GM21526 (cell line): ENCODE measurements around the gene IRF4.

ENCODE experiments used
- ATAC-seq: cut with Tn5 transposase; IDR thresholded peaks from one replicate; pipeline ENCODE4 v1.9.1; 2021; ENCODE audit warnings: moderate library complexity; ENCODE audit not compliant: unreplicated experiment, low FRiP score

IRF4 gene

GRCh38 chr6:453152-453551 is 61.6 kb downstream of the IRF4 start:
- ATAC-seq, result no peak

- no peak for ATAC-seq
These were observed 62.8 kb downstream of the IRF4 start for GRCh38 chr6:454148-454991.

- ATAC-seq, result no peak
These were observed 63.5 kb downstream of the IRF4 start for GRCh38 chr6:455006-455585.

GRCh38 chr6:455835-456234 is 64.3 kb downstream of the IRF4 start:
- no peak for ATAC-seq

GRCh38 chr6:456358-456867 is 64.9 kb downstream of the IRF4 start:
- ATAC-seq, result no peak

DNA sequence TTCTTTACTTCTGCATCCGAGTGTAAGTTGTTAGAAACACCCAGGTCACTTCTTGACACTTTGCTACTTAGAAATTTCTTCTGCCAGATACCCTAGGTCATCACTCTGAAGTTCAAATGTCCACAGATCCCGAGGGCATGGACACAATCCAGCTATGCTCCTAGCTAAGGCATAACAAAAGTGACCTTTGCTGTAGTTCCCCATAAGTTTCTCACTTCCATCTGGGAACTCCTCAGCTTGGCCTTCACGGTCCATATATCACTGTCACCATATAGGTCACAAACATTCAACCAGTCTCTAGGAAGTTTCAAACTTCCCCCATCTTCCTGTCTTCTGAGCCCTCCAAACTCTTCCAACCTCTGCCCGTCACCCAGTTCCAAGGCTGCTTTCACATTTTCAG is 65.3 kb downstream of the IRF4 start:
- no peak for ATAC-seq
